GM23248 (cell line): ENCODE measurements around the gene ALCAM.

Experiments
- EZH2 ChIP-seq: fragments of 200-600 bp; sonication (generic); IDR thresholded peaks from 2 replicates; pipeline ENCODE4 v1.6.1; 2018; ENCODE audit warnings: antibody characterized with exemption, mild to moderate bottlenecking; ENCODE audit not compliant: insufficient read depth, poor library complexity, severe bottlenecking
- EZH2phosphoT487 ChIP-seq: fragments of 200-600 bp; sonication (generic); IDR thresholded peaks from 2 replicates; pipeline ENCODE4 v1.6.1; 2018; ENCODE audit warnings: antibody characterized with exemption, moderate library complexity, mild to moderate bottlenecking, low read depth; ENCODE audit not compliant: insufficient read depth

DNA sequence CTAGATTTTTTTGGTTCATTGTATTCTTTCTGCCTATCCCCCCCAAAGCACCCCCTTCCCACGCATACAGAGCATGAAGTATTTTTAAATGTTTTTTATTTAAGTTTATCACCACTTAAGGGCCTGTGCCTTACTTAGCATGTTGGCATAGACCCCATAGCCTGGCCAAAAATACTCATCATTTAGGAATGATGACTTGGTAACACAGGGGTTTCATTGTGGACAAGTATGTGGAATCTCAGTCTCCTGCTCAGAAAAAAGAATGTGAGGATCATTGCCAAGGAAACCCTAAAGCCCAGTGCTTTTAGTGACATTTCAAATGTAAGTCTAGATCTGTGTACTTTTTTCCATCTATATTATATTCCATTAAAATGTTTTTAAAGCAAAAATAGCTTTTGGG lies 146.3 kb downstream of the ALCAM start:
- TF ChIP-seq EZH2 = no peak
- TF ChIP-seq EZH2phosphoT487 = no peak
